DMS53 (cell line): ENCODE data around the gene GCGR.
A peak's percentile ranks its signal among the peaks of the same experiment; 100 is the strongest.

ENCODE experiments used
- DNase-seq: peaks from one replicate; lab custom pipeline; 2025; lab: John Stamatoyannopoulos, UW

Gene GCGR

DNA sequence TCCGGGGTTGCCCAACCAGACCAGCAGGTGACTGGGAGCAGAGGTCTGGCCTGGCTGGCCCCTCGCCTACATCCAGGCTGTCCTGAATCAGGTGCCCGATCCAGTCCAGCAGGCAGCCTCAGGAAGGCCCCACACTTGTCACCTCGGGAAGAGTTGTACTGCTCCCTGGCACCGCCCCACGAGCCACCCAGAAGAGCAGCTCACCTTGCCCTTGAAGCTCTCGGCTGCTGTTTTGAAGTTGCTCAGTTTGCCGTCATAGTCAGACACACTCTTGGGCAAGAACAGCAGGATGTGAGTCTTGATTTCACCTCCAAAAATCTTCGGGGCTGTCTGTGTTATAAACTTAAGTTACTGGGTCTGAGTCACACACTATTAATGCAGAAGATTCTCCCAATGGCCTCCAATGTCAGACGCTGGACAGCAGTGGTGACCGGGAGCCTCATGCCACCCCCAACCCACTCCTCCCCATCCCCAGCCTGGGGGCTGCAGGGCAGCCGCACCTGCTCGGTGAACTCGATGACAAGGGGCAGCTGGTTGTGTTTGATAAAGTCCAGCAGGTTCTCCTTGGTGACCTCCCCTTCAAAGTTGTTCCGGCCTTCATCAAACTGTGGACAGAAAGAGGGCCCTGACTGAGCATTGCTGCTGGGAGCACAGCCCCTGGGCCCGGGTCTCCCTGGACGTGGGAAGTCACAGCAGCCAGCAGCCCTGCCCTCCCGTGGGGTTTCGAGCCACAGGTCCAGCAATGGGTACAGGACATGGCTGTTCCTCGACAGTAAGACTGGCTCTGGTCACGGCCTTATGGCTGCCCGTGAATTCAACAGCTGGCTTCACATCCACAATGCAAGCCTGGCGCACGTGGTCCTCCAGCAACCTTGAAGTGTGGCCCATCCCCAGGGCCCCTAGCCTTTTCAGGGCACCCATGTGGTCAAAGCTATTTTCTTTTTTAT lies 43.1 kb downstream of the GCGR start:
- DNase-seq: no peak

DNA sequence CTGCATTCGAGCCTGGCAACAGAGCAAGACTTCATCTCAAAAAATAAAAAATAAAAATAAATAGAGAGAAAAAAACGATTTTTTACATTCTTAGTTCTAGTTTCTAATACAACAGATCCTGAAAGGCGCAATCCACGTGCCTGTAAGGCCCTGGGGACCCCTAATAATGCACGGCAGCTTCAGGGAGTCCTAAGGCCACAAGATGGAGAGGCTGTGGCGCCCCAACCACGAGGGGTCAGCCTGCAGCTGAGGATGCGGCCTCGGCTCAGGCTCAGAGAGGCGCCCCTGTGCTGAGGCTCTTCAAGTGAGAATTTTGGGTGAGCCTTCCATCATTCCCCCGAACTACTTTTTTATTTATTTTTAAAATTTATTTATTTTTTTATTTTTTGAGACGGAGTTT lies 45.5 kb downstream of the GCGR start:
- no peak for DNase-seq

DNA sequence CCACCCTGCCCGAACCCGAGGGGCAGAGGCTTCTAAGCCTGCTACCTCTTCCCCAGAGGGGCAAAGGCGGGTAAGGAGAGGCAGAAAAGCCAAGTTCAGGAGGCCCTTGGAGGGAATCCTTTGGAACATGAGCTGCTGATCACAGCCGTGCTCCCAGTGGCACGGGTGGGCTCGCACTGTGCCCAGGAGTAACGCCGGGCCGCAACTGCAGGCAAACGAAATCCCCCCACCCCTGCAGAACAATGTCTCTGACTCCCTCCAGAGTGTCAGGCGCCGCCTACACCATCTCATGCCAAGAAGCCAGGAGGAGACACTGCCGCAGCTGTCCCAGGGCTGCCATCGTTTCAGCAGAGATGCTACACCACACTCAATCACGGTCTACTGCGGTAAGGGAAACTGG lies 47.5 kb downstream of the GCGR start:
- DNase-seq: no peak

DNA sequence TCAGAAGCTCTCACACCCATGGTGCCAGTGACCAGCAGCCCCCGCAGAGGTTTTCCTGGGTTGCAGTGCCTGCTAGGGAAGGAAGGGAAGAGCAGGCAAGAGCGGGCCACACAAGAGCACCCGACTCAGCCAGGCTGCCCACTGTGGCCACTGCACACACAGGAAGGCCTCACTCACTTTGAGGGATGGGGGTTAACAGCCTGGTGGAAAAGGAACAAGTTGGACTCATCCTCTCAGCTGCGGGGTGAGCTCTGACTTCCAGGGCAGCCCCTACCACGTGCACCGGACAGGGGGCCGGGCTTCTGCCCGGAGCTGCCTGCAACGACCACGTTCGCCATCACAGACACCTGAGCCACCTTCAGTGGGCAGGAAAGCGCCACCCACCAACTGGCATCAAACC lies 48.3 kb downstream of the GCGR start:
- DNase-seq: no peak

GRCh38 chr17:81854974-81855774 lies 51.2 kb downstream of the GCGR start:
- no peak for DNase-seq

- peak; percentile 88 for DNase-seq
Observed at GRCh38 chr17:81858170-81858966, 54.4 kb downstream of the GCGR start.

- no peak for DNase-seq
Observed at GRCh38 chr17:81858967-81859905, 55.3 kb downstream of the GCGR start.

DNA sequence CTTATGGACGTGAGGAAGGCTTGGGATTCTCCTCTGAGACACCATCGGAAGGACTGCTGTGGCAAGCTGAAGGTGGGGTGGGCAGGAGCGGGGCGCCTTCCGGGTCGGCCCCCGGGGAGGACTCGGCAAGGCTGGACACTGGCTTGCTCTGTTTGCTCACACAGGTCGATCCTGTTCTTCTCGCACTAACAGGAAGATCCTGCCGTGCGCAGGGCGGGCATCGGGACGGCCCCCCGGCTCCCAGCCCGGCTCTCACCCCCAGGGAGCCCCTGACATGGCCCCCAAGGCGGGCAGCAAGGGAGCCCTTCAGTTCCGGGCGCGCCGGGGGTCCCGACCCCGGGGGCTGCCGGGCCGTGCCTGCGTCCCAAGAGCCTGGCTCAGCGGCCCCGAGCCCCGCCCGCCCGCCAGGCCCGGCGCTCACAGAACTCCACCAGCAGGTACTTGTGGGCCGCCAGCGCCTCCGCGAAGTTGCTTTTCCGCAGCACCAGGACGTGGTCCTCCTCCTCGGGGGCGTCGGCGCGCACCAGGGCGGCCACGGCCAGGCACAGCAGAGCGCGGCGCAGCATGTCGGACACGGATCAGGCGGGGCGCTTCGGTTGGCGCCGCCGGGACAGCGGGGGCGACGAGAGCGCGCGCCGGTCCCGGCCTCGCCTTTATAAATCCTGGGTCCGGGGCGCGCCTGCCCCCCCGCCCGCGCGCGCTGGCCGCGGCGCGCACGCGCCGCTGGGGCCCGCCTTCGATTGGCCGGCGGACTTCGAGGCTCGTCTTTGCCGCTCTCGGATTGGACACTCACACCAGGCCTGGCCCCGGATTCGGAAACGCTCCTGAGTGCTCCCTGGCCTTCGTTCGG lies 56.2 kb downstream of the GCGR start, which contains the start of gene P4HB:
P4HB (minus strand) TSS at position 630 of the 850 bp plus-strand sequence; CDS start at position 566, 64 bp downstream.
- DNase-seq: peak; percentile 67

GRCh38 chr17:81860756-81861568 lies 57.0 kb downstream of the GCGR start:
- peak; percentile 100 for DNase-seq

- DNase-seq: no peak
Observed at GRCh38 chr17:81863123-81863675, 59.2 kb downstream of the GCGR start.
